SK-MEL-5 (cell line): ENCODE results near the gene VPS9D1. TPM values are rescaled to one million over a fixed set of nuclear protein-coding genes. Genes with fewer than 3 reads are reported as not detected.

Source experiments
- DNase-seq: peaks from one replicate; pipeline ENCODE4 v3.0.0-alpha.2; 2016; ENCODE audit warnings: low read depth, low spot score
- in situ Hi-C: cut with HindIII; loops from 2 replicates; pipeline ENCODE4 v1.10.0; 2016; ENCODE audit warnings: low sequenced_read_pairs, high pct_unique_total_duplicates, low pct_unique_long_range_greater_than_20kb
- total RNA-seq: library from RNA; depleted of rRNA; stranded (reverse); fragments of >200 nt; shearing (Covaris generic); gene quantifications from 2 replicates; pipeline ENCODE4 v1.2.3, GENCODE V29; 2014

Gene VPS9D1
- total RNA-seq, 1 experiment from 2014 or later = 4.2 TPM

- in situ Hi-C loops = no loop called here
- DNase-seq = no peak
Observed at GRCh38 chr16:89737341-89738071, 16.8 kb upstream of the VPS9D1 start.

DNA sequence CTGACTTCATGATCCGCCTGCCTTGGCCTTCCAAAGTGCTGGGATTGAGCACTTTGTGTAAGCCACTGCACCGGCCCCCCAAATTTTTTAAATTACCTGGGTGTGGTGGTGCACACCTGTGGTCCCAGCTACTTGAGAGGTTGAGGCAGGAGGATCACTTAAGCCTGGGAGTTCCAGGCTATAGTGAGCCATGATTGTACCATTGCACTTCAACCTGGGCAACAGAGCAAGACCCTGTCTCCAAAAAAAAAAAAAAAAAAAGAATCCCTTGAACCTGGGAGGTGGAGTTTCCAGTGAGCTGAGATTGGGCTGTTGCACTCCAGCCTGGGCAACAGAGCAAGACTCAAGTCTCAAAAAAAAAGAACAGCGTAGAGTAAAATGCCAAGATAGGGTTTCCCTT is 15.9 kb upstream of the VPS9D1 start:
- no peak for DNase-seq
- in situ Hi-C loops = no loop called here

- DNase-seq = no peak
- in situ Hi-C loops = no loop called here
Observed at GRCh38 chr16:89733792-89734191, 13.1 kb upstream of the VPS9D1 start.

- in situ Hi-C loops = no loop called here
- DNase-seq = no peak
Observed at GRCh38 chr16:89733322-89733721, 12.6 kb upstream of the VPS9D1 start.

DNA sequence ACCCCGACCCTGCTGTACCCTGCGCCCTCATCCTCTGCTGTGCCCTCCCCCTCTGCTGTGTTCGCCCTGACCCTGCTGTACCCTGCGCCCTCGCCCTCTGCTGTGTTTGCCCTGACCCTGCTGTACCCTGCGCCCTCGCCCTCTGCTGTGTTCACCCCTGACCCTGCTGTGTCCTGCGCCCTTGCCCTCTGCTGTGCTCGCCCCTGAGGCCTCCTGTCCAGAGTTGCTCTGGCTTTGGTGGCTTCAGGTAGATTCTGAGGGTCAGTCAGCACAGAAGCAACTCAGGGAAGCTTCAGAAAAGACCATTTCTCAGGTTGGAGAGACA is 12.2 kb upstream of the VPS9D1 start:
- no peak for DNase-seq
- in situ Hi-C loops = no loop called here

DNA sequence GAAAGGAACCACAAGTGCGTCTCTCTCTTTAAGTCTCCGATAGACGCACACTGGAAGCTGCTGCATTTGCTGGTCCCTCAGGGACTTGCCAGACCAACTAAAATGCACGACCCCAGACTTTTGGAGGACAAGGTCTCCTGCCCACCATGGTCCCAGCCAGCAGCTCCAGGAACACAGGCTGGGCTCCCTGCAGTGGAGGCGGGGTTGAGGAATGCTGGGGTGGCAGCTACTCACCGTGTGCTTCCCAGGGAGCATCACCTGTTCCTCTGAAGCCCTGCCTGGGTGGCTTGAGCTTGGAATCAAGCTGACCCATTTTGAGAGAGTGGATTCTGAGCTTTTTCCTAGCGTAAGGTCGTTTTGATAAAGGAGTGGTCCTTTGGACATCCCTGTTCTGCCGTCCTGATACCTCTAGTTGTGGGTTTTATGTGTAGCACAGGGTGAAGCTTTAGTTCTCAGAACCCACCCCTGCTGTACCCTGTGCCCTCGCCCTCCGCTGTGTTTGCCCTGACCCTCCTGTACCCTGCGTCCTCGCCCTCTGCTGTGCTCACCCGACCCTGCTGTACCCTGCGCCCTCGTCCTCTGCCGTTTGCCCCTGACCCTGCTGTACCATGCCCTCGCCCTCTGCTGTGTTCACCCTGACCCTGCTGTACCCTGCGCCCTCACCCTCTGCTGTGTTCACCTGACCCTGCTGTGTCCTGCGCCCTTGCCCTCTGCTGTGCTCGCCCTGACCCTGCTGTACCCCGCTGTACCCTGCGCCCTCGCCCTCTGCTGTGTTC is 11.6 kb upstream of the VPS9D1 start:
- no peak for DNase-seq
- in situ Hi-C loops = no loop called here

DNA sequence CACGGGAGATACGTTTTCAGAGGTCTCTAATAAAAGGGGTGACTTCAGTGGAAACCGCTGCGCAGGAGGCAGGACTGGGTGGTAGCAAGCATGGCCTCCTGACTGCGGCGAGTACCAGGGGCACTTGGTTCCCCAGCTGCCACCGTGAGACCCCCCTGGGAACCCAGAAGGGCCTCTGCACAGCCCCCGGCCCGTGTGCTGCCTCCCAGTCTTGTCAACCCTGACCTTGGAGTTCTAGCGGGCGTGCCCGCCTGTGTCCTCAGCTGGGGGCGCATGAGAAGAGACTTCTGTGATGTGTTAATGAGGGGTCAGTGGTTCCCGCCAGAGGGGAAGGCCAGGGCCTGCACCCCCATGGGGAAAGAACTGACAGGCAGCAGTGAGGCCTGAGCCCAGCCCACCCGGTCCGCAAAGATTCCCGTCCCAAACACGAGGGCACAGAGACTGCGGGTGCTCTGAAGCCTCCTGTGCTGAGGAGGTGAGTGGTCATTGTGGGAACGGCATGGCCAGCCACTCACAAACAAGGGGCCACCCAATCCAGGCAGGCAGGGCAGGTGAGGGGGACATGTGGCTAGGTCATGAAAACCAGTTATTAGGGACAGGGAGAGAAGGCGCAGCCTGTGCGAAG is 10.0 kb upstream of the VPS9D1 start:
- in situ Hi-C loops = no loop called here
- no peak for DNase-seq

DNA sequence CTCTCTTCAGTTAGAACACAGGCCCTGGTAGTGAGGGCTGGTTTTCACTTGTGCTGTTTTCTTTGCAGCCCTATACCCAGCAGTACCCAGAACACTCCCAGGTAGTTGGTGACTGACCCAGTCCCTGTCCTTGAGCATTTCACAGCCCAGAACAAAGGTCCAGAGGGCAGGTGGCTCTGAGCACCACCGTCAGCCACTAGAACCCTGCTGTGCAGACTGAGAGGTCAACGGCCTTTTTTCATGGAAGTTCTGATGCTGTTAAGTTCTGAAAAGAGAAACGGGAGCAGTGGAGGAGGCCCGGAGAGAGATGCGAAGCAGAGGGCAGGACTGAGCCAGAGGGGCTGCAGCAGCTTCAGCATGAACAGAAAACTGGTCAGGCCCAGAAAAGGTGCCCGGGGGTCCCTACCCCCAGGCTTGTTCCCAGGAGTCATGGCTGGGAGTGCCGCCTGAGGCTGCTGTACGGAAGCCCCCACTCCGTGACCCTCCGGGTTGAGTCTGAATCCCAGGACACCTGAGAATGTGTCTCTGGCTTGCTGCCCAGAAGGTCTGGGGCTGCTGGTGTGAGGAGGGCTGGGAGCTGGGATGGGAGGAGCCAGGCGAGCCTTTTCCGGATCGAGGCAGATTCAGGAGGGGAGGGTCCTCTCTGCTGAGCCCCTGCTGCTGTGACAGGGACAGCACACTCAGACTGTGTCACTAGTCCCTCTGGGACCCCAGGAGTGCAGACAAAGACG is 9.3 kb upstream of the VPS9D1 start:
- DNase-seq = no peak
- in situ Hi-C loops = no loop called here

- DNase-seq = no peak
- in situ Hi-C loops = no loop called here
Observed at GRCh38 chr16:89729293-89729692, 8.6 kb upstream of the VPS9D1 start.

- in situ Hi-C loops = no loop called here
- DNase-seq = no peak
Observed at GRCh38 chr16:89727406-89728120, 6.9 kb upstream of the VPS9D1 start.

GRCh38 chr16:89723279-89724250 is 2.9 kb upstream of the VPS9D1 start:
- in situ Hi-C loops = no loop called here
- peak; percentile 70 for DNase-seq

DNA sequence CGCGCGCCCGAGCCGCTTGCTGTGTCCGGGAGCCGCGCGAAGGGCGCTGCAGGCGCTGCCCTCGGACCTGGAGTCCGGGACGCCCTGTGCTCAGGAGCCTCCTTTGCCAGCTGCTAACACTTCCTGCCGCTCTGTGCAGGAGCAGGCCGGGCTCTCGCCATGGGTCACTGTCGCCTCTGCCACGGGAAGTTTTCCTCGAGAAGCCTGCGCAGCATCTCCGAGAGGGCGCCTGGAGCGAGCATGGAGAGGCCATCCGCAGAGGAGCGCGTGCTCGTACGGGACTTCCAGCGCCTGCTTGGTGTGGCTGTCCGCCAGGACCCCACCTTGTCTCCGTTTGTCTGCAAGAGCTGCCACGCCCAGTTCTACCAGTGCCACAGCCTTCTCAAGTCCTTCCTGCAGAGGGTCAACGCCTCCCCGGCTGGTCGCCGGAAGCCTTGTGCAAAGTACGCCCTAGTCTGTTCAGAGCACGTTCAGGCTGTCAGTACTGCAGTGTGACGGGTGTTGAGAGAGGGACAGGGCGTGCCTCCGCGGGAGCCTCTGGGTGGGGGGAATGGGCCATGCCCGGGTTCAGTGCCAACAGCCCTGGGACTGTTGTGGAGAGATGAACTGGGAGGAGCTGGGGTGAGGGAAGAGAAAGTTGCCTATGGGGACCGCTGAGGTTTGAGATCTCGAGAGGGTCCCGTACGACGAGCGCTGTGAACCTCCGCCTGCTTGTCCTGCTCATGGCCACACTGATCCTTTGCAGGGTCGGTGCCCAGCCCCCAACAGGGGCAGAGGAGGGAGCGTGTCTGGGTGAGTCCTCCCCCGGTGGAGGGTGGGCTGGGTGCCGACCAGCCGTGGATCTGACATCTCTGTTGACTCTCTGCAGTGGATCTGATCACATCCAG is 1.9 kb upstream of the VPS9D1 start:
- no peak for DNase-seq
- in situ Hi-C loops = no loop called here

GRCh38 chr16:89721546-89722391 is 1.1 kb upstream of the VPS9D1 start:
- in situ Hi-C loops = no loop called here
- peak; percentile 42 for DNase-seq

DNA sequence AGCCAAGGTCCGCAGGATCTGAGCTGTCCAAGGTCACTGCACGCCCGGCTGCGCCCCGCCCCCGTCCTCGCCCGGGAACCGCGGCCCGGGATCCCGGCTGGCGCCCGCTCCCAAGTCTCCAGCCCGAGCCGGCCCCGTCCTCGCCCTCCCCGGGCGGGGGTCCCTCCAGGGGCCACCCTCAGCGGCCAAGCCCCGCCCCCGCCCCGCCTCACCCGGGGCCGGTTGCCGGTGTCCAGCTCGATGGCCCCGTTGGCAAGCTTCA is 216 bp downstream of the VPS9D1 start:
- DNase-seq = no peak
- in situ Hi-C loops = no loop called here
